ENCODE measurements around the gene IGF2BP2.

- TF ChIP-seq CTCF (conservative IDR thresholded peaks at IDR 0.05; ENCODE audit: low read depth, low read length) (no peak), EZH2 (IDR thresholded peaks at IDR 0.05; ENCODE audit: borderline replicate concordance, low read depth, low read length, poor library complexity, severe bottlenecking) (no peak)
These were observed 108.3 kb downstream of the IGF2BP2 start for GRCh38 chr3:185716436-185717108.

Measured in A673 (cell line).